Left kidney (tissue), 2 donors: ENCODE measurements around the gene ADCYAP1. TPM values are rescaled to one million over a fixed set of nuclear protein-coding genes. Genes with fewer than 3 reads are reported as not detected.

ENCODE experiments used
- DNase-seq: peaks from one replicate; pipeline ENCODE4 v3.0.0-alpha.2; 2013
- polyA plus RNA-seq: library from polyadenylated mRNA; unstranded; fragments of 120-200 nt; gene quantifications from one replicate; pipeline ENCODE4 v1.2.1, GENCODE V29; 2013; ENCODE audit not compliant: insufficient read length

The ADCYAP1 gene
- polyA plus RNA-seq, 1 donor = 0.10 TPM

GRCh38 chr18:908758-909724 is 4.4 kb downstream of the ADCYAP1 start:
- DNase-seq = no peak

- DNase-seq = no peak
Observed at GRCh38 chr18:910247-910646, 5.6 kb downstream of the ADCYAP1 start.

- DNase-seq = no peak
Observed at GRCh38 chr18:911025-911424, 6.4 kb downstream of the ADCYAP1 start.

GRCh38 chr18:911486-911885 is 6.8 kb downstream of the ADCYAP1 start:
- DNase-seq = no peak

- DNase-seq = no peak
Observed at GRCh38 chr18:916562-916961, 11.9 kb downstream of the ADCYAP1 start.

- DNase-seq = no peak
Observed at GRCh38 chr18:919078-919477, 14.4 kb downstream of the ADCYAP1 start.

GRCh38 chr18:923144-923866 is 18.6 kb downstream of the ADCYAP1 start:
- DNase-seq = no peak

- no peak for DNase-seq
Observed at GRCh38 chr18:924987-925386, 20.3 kb downstream of the ADCYAP1 start.

GRCh38 chr18:926946-927345 is 22.3 kb downstream of the ADCYAP1 start:
- no peak for DNase-seq

GRCh38 chr18:933082-933481 is 28.4 kb downstream of the ADCYAP1 start:
- DNase-seq = no peak

GRCh38 chr18:934518-935133 is 30.0 kb downstream of the ADCYAP1 start:
- DNase-seq = no peak

GRCh38 chr18:936941-937340 is 32.3 kb downstream of the ADCYAP1 start:
- no peak for DNase-seq

GRCh38 chr18:939166-939565 is 34.5 kb downstream of the ADCYAP1 start:
- no peak for DNase-seq

GRCh38 chr18:939958-940357 is 35.3 kb downstream of the ADCYAP1 start:
- no peak for DNase-seq

- no peak for DNase-seq
Observed at GRCh38 chr18:941331-941730, 36.7 kb downstream of the ADCYAP1 start.

GRCh38 chr18:944440-944839 is 39.8 kb downstream of the ADCYAP1 start:
- no peak for DNase-seq

GRCh38 chr18:949724-950631 is 45.3 kb downstream of the ADCYAP1 start:
- DNase-seq = no peak

- no peak for DNase-seq
Observed at GRCh38 chr18:950882-951495, 46.3 kb downstream of the ADCYAP1 start.

GRCh38 chr18:955384-956066 is 50.9 kb downstream of the ADCYAP1 start:
- DNase-seq = no peak

GRCh38 chr18:957829-958228 is 53.2 kb downstream of the ADCYAP1 start:
- DNase-seq = no peak

GRCh38 chr18:959854-960253 is 55.2 kb downstream of the ADCYAP1 start:
- DNase-seq = no peak
